Measurements from ENCODE around the gene TP53TG3D. TPM values are rescaled to one million over a fixed set of nuclear protein-coding genes. Genes with fewer than 3 reads are reported as not detected.
"Not testable (repeated sequence)": the region's sequence is repeated elsewhere in the genome, so short reads cannot be mapped to it uniquely, and the experiment has no call there.

The TP53TG3D gene
- total and polyA plus RNA-seq, 4 donors, result 0.09 to 0.28 TPM; not detected in 2

GRCh38 chr16:32286193-32286592, 33.1 kb downstream of the TP53TG3D start:
- not testable (repeated sequence) for H3K4me3 ChIP-seq; H3K9ac ChIP-seq (ENCODE audit: insufficient read depth in 1 of 2, low read length in 2 of 2); H3K27me3 ChIP-seq (ENCODE audit: control insufficient read depth in 3 of 3, insufficient read depth in 3 of 3, low read length in 2 of 3); ATAC-seq (ENCODE audit: insufficient read depth, low FRiP score); H3K9me3 ChIP-seq (ENCODE audit: control insufficient read depth in 4 of 4, insufficient read depth in 3 of 4, low read length in 3 of 4); DNase-seq; H3K4me1 ChIP-seq (ENCODE audit: control insufficient read depth in 5 of 5, insufficient read depth in 5 of 5, low read length in 5 of 5); H3K27ac ChIP-seq (ENCODE audit: low read depth in 1 of 2, low read length in 1 of 2); H3K36me3 ChIP-seq (ENCODE audit: control insufficient read depth in 4 of 4, insufficient read depth in 4 of 4, low read length in 4 of 4)
- WGBS, 2 donors, result 90% methylated on average over 5 to 8 of the region's 15 CpGs

GRCh38 chr16:32287743-32288142, 34.7 kb downstream of the TP53TG3D start:
- DNase-seq, result not testable (repeated sequence)
- 75 to 78% methylated on average over 13 of the region's 15 CpGs for WGBS, 2 donors

GRCh38 chr16:32289197-32289596, 36.1 kb downstream of the TP53TG3D start:
- WGBS, 2 donors, result 86 to 89% methylated on average over 6 to 8 of the region's 16 CpGs
- not testable (repeated sequence) for H3K27ac ChIP-seq (ENCODE audit: low read depth in 1 of 2, low read length in 1 of 2); H3K27me3 ChIP-seq (ENCODE audit: control insufficient read depth in 3 of 3, insufficient read depth in 3 of 3, low read length in 2 of 3); DNase-seq; H3K36me3 ChIP-seq (ENCODE audit: control insufficient read depth in 4 of 4, insufficient read depth in 4 of 4, low read length in 4 of 4); H3K4me3 ChIP-seq; H3K4me1 ChIP-seq (ENCODE audit: control insufficient read depth in 5 of 5, insufficient read depth in 5 of 5, low read length in 5 of 5); ATAC-seq (ENCODE audit: insufficient read depth, low FRiP score); H3K9me3 ChIP-seq (ENCODE audit: control insufficient read depth in 4 of 4, insufficient read depth in 3 of 4, low read length in 3 of 4); H3K9ac ChIP-seq (ENCODE audit: insufficient read depth in 1 of 2, low read length in 2 of 2)

More at GRCh38 chr16:32287743-32288142, 34.7 kb downstream of the TP53TG3D start:
- not testable (repeated sequence) for H3K27me3 ChIP-seq (ENCODE audit: control insufficient read depth in 3 of 3, insufficient read depth in 3 of 3, low read length in 2 of 3); H3K4me1 ChIP-seq (ENCODE audit: control insufficient read depth in 5 of 5, insufficient read depth in 5 of 5, low read length in 5 of 5); H3K9ac ChIP-seq (ENCODE audit: insufficient read depth in 1 of 2, low read length in 2 of 2); H3K36me3 ChIP-seq (ENCODE audit: control insufficient read depth in 4 of 4, insufficient read depth in 4 of 4, low read length in 4 of 4); ATAC-seq (ENCODE audit: insufficient read depth, low FRiP score); H3K27ac ChIP-seq (ENCODE audit: low read depth in 1 of 2, low read length in 1 of 2); H3K4me3 ChIP-seq; H3K9me3 ChIP-seq (ENCODE audit: control insufficient read depth in 4 of 4, insufficient read depth in 3 of 4, low read length in 3 of 4)

- not testable (repeated sequence) for H3K36me3 ChIP-seq (ENCODE audit: control insufficient read depth in 4 of 4, insufficient read depth in 4 of 4, low read length in 4 of 4); H3K27ac ChIP-seq (ENCODE audit: low read depth in 1 of 2, low read length in 1 of 2)
- no CpG with 5 or more reads among the region's 4 CpGs for WGBS, 2 donors
Measured at GRCh38 chr16:32302776-32303175, 49.7 kb downstream of the TP53TG3D start.

More at GRCh38 chr16:32302776-32303175, 49.7 kb downstream of the TP53TG3D start:
- not testable (repeated sequence) for H3K9me3 ChIP-seq (ENCODE audit: control insufficient read depth in 4 of 4, insufficient read depth in 3 of 4, low read length in 3 of 4); H3K4me1 ChIP-seq (ENCODE audit: control insufficient read depth in 5 of 5, insufficient read depth in 5 of 5, low read length in 5 of 5); H3K4me3 ChIP-seq; ATAC-seq (ENCODE audit: insufficient read depth, low FRiP score); H3K9ac ChIP-seq (ENCODE audit: insufficient read depth in 1 of 2, low read length in 2 of 2); H3K27me3 ChIP-seq (ENCODE audit: control insufficient read depth in 3 of 3, insufficient read depth in 3 of 3, low read length in 2 of 3); DNase-seq

Small RNA genes within 50 kb of the gene (small RNA-seq; reads per million reads assigned to genes)
- gene AC133485.1 (ENCODE audit: low replicate concordance) (not detected), gene AC140878.1 (ENCODE audit: low replicate concordance) (not detected)
